B cell (primary cell): ENCODE results near the gene KCTD14. TPM values are rescaled to one million over a fixed set of nuclear protein-coding genes. Genes with fewer than 3 reads are reported as not detected.

Experiments used
- ATAC-seq: fragments of 200-7000 bp; cut with Tn5 transposase; one replicate; pipeline ENCODE4 v1.10.0; 2021; ENCODE audit warnings: low read depth, mild to moderate bottlenecking, moderate number of reproducible peaks, moderate library complexity
- CTCF ChIA-PET: fragments of 350-600 bp; sonication (Branson Sonifier 250); formaldehyde crosslinking; loops from one replicate; lab custom pipeline; 2021; ENCODE audit warnings: antibody characterized with exemption, inconsistent platforms; lab: Charles Lee
- POLR2A ChIA-PET: fragments of 350-600 bp; sonication (Branson Sonifier 250); formaldehyde crosslinking; loops from one replicate; lab custom pipeline; 2021; ENCODE audit warnings: antibody characterized with exemption; lab: Charles Lee
- DNase-seq: peaks from one replicate; pipeline ENCODE4 v3.0.0; 2013
- H2AFZ ChIP-seq: 2 replicates; pipeline ENCODE4 v1.6.1; 2012; ENCODE audit warnings: mild to moderate bottlenecking, low read depth, low read length; ENCODE audit not compliant: insufficient read depth, poor library complexity, severe bottlenecking
- H3K27ac ChIP-seq, 2 donors: 1 replicate in 1 of 2; 2 replicates in 1 of 2; pipeline ENCODE4 v1.5.1; 2012 to 2013; ENCODE audit warnings: low read length in 2 of 2, mild to moderate bottlenecking in 2 of 2, moderate library complexity in 1 of 2
- H3K27me3 ChIP-seq, 4 experiments: fragments of 200-600 bp in 1 of 4; sonication (generic) in 1 of 4; replicated peaks in 1 of 4; 1 replicate in 2 of 4; 2 replicates in 2 of 4; pipeline versions ENCODE4 v1.6.1 to v1.7.0; 2013 to 2016; ENCODE audit warnings: low read length in 3 of 4, mild to moderate bottlenecking in 2 of 4, mixed read lengths in 1 of 4, moderate library complexity in 1 of 4; ENCODE audit not compliant: insufficient read depth in 4 of 4, control insufficient read depth in 3 of 4; ENCODE audit errors: control extremely low read depth in 1 of 4
- H3K36me3 ChIP-seq, 2 experiments: replicated peaks in 1 of 2; 1 replicate in 1 of 2; 2 replicates in 1 of 2; pipeline versions ENCODE4 v1.6.1 to v1.7.1; 2013; ENCODE audit warnings: low read length in 1 of 2; ENCODE audit not compliant: insufficient read depth in 2 of 2, control insufficient read depth in 1 of 2; ENCODE audit errors: control extremely low read depth in 1 of 2, extremely low read depth in 1 of 2
- H3K4me1 ChIP-seq, 2 donors: fragments of 200-600 bp in 1 of 2; sonication (generic) in 1 of 2; 1 replicate in 1 of 2; 2 replicates in 1 of 2; pipeline versions ENCODE4 v1.5.1 to v1.6.1; 2013 to 2017; ENCODE audit warnings: low read length in 2 of 2; ENCODE audit not compliant: control insufficient read depth in 2 of 2, insufficient read depth in 2 of 2
- H3K4me2 ChIP-seq: replicated peaks from 2 replicates; pipeline ENCODE3; 2012; ENCODE audit warnings: mild to moderate bottlenecking, low read depth, low read length; ENCODE audit not compliant: poor library complexity, severe bottlenecking
- H3K4me3 ChIP-seq, 5 experiments: fragments of 200-600 bp in 1 of 5; sonication (generic) in 1 of 5; 1 replicate in 3 of 5; 2 replicates in 2 of 5; pipeline versions ENCODE4 v1.5.1 to v1.7.0; 2011 to 2016; ENCODE audit warnings: low read length in 4 of 5, mild to moderate bottlenecking in 4 of 5, low read depth in 2 of 5, control low read depth in 1 of 5, moderate library complexity in 1 of 5; ENCODE audit not compliant: insufficient read depth in 1 of 5; ENCODE audit errors: control extremely low read depth in 1 of 5, extremely low read depth in 1 of 5
- H3K79me2 ChIP-seq: fragments of 200-600 bp; sonication (generic); one replicate; pipeline ENCODE4 v1.6.0; 2016; ENCODE audit warnings: low read length; ENCODE audit not compliant: control insufficient read depth, insufficient read depth
- H3K9ac ChIP-seq: fragments of 200-600 bp; sonication (generic); 2 replicates; pipeline ENCODE4 v1.6.1; 2017; ENCODE audit warnings: mild to moderate bottlenecking, low read length, moderate library complexity
- H3K9me3 ChIP-seq, 3 donors: one replicate each; pipeline versions ENCODE4 v1.6.1 to v1.7.1; 2013; ENCODE audit warnings: low read length in 2 of 3; ENCODE audit not compliant: control insufficient read depth in 2 of 3, insufficient read depth in 1 of 3; ENCODE audit errors: control extremely low read depth in 1 of 3
- H4K20me1 ChIP-seq: 2 replicates; pipeline ENCODE4 v1.6.0; 2012; ENCODE audit warnings: mild to moderate bottlenecking, low read length; ENCODE audit not compliant: insufficient read depth, control insufficient read depth, poor library complexity, severe bottlenecking
- H3K27ac Mint-ChIP-seq: one replicate; pipeline ENCODE4 v1.8.0; 2021; ENCODE audit warnings: mixed read lengths
- H3K27me3 Mint-ChIP-seq: one replicate; pipeline ENCODE4 v1.8.0; 2021; ENCODE audit warnings: mixed read lengths
- H3K4me1 Mint-ChIP-seq: one replicate; pipeline ENCODE4 v1.8.0; 2021; ENCODE audit warnings: mixed read lengths
- H3K4me3 Mint-ChIP-seq: one replicate; pipeline ENCODE4 v1.8.0; 2021; ENCODE audit warnings: mixed read lengths
- H3K9me3 Mint-ChIP-seq: one replicate; pipeline ENCODE4 v1.8.0; 2022; ENCODE audit warnings: mixed read lengths; ENCODE audit not compliant: insufficient read depth
- CTCF ChIP-seq: fragments of 200-600 bp; IDR thresholded peaks from one replicate; pipeline ENCODE4 v1.8.0; 2022; ENCODE audit warnings: antibody characterized with exemption, mild to moderate bottlenecking
- EZH2 ChIP-seq: IDR thresholded peaks from 2 replicates; pipeline ENCODE4 v1.6.1; 2012; ENCODE audit warnings: borderline replicate concordance, low read depth, mild to moderate bottlenecking, moderate library complexity, low read length; ENCODE audit not compliant: insufficient read depth, poor library complexity, severe bottlenecking
- WGBS: methylation state at CpG from one replicate; pipeline ENCODE4 v1.1.5; 2013; ENCODE audit warnings: missing lambda C conversion rate; ENCODE audit not compliant: insufficient coverage; 5-methylcytosine and 5-hydroxymethylcytosine counted together
- intact Hi-C: fragments of 100-400 bp; cut with micrococcal nuclease; formaldehyde crosslinking; loops from one replicate; pipeline ENCODE4 v1.10.0; 2022
- polyA plus RNA-seq: library from polyadenylated mRNA; depleted of rRNA; stranded (reverse); fragments of >200 nt; gene quantifications from 2 replicates; pipeline ENCODE4 v1.2.3, GENCODE V29; 2012
- total RNA-seq, 2 donors: library from RNA; stranded (reverse); fragments of 120-200 nt in 1 of 2; gene quantifications; 1 replicate in 1 of 2; 2 replicates in 1 of 2; pipeline versions ENCODE4 v1.2.3 to v1.2.4, GENCODE V29; 2013 to 2022

The KCTD14 gene
- total and polyA plus RNA-seq, 2 donors (not counting 1 experiment from before 2014, with no cell fraction given) = 0.18 TPM; not detected in 1

- ChIA-PET POLR2A (no interaction called here), CTCF (no interaction called here)
- no peak for ATAC-seq
- Mint-ChIP-seq H3K4me3 (no peak overlapping the region), H3K9me3 (peaks cover 5% of the 10 kb centered on the region), H3K27ac (no peak overlapping the region), H3K27me3 (peaks cover 8% of the 10 kb centered on the region), H3K4me1 (peaks cover 1% of the 10 kb centered on the region)
- no peak overlapping the region for H3K27ac ChIP-seq
- H3K27me3 ChIP-seq = peaks cover 0 to 7% (median 3%) of the 10 kb centered on the region in 4 experiments
- WGBS = 100% methylated on average over 1 of the region's 2 CpGs
- H3K4me1 ChIP-seq = peaks cover 3 to 4% of the 10 kb centered on the region in 2 donors
- H3K4me3 ChIP-seq = no peak overlapping the region
- no peaks in the 10 kb centered on the region for H4K20me1 ChIP-seq
- H3K9ac ChIP-seq = no peak overlapping the region
- no peak for TF ChIP-seq EZH2
- TF ChIP-seq CTCF = no peak
- H3K79me2 ChIP-seq = no peaks in the 10 kb centered on the region
- no peaks in the 10 kb centered on the region for H3K36me3 ChIP-seq
- H3K4me2 ChIP-seq = no peak overlapping the region
- intact Hi-C loops = no loop called here
- H2AFZ ChIP-seq = no peak overlapping the region
- no peak for DNase-seq
- H3K9me3 ChIP-seq = peaks cover 0 to 7% (median 0%) of the 10 kb centered on the region in 3 donors
Observed at GRCh38 chr11:78027759-78028158, 4.7 kb upstream of the KCTD14 start.

GRCh38 chr11:78025378-78025777, 2.3 kb upstream of the KCTD14 start:
- H3K9ac ChIP-seq = no peak overlapping the region
- TF ChIP-seq EZH2 (no peak), CTCF (no peak)
- peaks cover 0 to 20% (median 4%) of the 10 kb centered on the region in 4 experiments for H3K27me3 ChIP-seq
- no peak overlapping the region for H3K4me2 ChIP-seq
- H3K9me3 ChIP-seq = peaks cover 0 to 7% (median 0%) of the 10 kb centered on the region in 3 donors
- intact Hi-C loops = no loop called here
- no peaks in the 10 kb centered on the region for H4K20me1 ChIP-seq
- peaks cover 5% of the 10 kb centered on the region for H3K9me3 Mint-ChIP-seq
- H3K4me1 Mint-ChIP-seq = peaks cover 2% of the 10 kb centered on the region
- H3K27me3 Mint-ChIP-seq = peaks cover 21% of the 10 kb centered on the region
- peaks cover 3 to 7% of the 10 kb centered on the region in 2 donors for H3K4me1 ChIP-seq
- H3K4me3 ChIP-seq = no peak overlapping the region
- no peak overlapping the region for H3K27ac ChIP-seq
- ATAC-seq = no peak
- CTCF ChIA-PET = interaction anchor here (0.5 kb wide), 1 partner anchor 263 kb away, joined by 4 read pairs; no protein-coding TSS in a partner anchor
- H3K36me3 ChIP-seq = no peaks in the 10 kb centered on the region
- H3K27ac Mint-ChIP-seq = no peak overlapping the region
- H3K79me2 ChIP-seq = no peaks in the 10 kb centered on the region
- POLR2A ChIA-PET = no interaction called here
- H2AFZ ChIP-seq = no peak overlapping the region
- H3K4me3 Mint-ChIP-seq = no peak overlapping the region
- DNase-seq = no peak
